PFSK-1 (cell line): ENCODE data around the gene CT47C1.

Experiments
- POLR2AphosphoS5 ChIP-seq: IDR thresholded peaks from 2 replicates; pipeline ENCODE4 v1.6.1; 2012; ENCODE audit warnings: low read depth, mild to moderate bottlenecking, control low read depth, low read length, moderate library complexity
- SIN3A ChIP-seq: IDR thresholded peaks from 2 replicates; pipeline ENCODE4 v1.6.1; 2012; ENCODE audit warnings: mild to moderate bottlenecking, low read length, moderate library complexity, borderline replicate concordance; ENCODE audit not compliant: insufficient read depth

- TF ChIP-seq SIN3A = no peak
- no peak for TF ChIP-seq POLR2AphosphoS5
These were observed at the start of gene CT47C1 for GRCh38 chrX:119072744-119073143.
